CD4-positive, alpha-beta T cell treated with Interleukin-12 subunit alpha and Interleukin-12 subunit beta, for 1 hour (primary cell): ENCODE results near the gene SLC34A2.
A peak's percentile ranks its signal among the peaks of the same experiment; 100 is the strongest.
"Not testable (repeated sequence)": the region's sequence is repeated elsewhere in the genome, so short reads cannot be mapped to it uniquely, and the experiment has no call there.

ENCODE experiments used
- DNase-seq: peaks from one replicate; pipeline ENCODE4 v3.0.0-alpha.2; 2020

SLC34A2 gene, protein sequence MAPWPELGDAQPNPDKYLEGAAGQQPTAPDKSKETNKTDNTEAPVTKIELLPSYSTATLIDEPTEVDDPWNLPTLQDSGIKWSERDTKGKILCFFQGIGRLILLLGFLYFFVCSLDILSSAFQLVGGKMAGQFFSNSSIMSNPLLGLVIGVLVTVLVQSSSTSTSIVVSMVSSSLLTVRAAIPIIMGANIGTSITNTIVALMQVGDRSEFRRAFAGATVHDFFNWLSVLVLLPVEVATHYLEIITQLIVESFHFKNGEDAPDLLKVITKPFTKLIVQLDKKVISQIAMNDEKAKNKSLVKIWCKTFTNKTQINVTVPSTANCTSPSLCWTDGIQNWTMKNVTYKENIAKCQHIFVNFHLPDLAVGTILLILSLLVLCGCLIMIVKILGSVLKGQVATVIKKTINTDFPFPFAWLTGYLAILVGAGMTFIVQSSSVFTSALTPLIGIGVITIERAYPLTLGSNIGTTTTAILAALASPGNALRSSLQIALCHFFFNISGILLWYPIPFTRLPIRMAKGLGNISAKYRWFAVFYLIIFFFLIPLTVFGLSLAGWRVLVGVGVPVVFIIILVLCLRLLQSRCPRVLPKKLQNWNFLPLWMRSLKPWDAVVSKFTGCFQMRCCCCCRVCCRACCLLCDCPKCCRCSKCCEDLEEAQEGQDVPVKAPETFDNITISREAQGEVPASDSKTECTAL

GRCh38 chr4:25654971-25655963 is at the start of gene SLC34A2:
TSS of gene SLC34A2 (plus strand) at chr4:25655851. CDS start at chr4:25662501, 6,650 bp downstream.
- no peak for DNase-seq

- DNase-seq, result no peak
Observed at GRCh38 chr4:25608644-25609043, 47.0 kb upstream of the SLC34A2 start.

GRCh38 chr4:25609976-25610375 is 45.7 kb upstream of the SLC34A2 start:
- no peak for DNase-seq

- not testable (repeated sequence) for DNase-seq
Observed at GRCh38 chr4:25613613-25614012, 42.0 kb upstream of the SLC34A2 start.

GRCh38 chr4:25614807-25615206 is 40.8 kb upstream of the SLC34A2 start:
- DNase-seq, result no peak

- DNase-seq, result no peak
Observed at GRCh38 chr4:25621027-25621930, 34.4 kb upstream of the SLC34A2 start.

GRCh38 chr4:25624616-25625015 is 31.0 kb upstream of the SLC34A2 start:
- no peak for DNase-seq

DNA sequence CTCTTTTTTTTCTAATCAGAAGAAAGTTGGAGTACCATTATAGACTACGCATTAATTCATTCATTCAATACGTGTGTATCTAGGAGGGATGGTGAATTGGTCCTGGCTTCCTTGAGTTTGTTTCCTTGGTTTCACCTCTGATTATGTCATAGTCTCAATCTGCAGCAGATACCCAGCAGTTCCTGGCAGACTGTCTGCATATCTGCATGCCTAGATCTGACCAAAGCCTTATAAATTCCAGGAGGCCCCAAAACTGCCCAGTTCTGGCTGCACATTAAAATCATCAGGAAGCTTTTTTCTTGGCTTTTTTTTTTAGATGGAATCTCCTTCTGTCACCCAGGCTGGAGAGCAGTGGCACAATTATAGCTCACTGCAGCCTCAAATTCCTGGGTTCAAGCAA is 27.2 kb upstream of the SLC34A2 start:
- DNase-seq, result no peak

DNA sequence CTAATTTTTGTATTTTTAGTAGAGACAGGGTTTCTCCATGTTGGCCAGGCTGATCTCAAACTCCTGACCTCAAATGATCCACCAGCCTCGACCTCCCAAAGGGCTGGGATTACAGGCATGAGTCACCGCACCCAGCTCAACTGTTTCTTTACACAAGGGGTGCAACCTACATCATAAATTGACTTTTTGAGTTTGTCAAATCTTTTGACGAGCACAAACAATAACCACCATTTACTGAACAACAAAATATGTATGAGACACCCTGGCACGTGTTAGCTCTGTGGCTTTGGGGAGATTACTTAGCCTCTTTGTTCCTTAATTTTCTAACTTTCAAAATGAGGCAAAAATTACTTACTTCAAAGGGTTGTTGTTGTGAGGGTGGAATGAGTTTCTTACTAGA is 23.5 kb upstream of the SLC34A2 start:
- no peak for DNase-seq

- no peak for DNase-seq
Observed at GRCh38 chr4:25633541-25633940, 22.1 kb upstream of the SLC34A2 start.

DNA sequence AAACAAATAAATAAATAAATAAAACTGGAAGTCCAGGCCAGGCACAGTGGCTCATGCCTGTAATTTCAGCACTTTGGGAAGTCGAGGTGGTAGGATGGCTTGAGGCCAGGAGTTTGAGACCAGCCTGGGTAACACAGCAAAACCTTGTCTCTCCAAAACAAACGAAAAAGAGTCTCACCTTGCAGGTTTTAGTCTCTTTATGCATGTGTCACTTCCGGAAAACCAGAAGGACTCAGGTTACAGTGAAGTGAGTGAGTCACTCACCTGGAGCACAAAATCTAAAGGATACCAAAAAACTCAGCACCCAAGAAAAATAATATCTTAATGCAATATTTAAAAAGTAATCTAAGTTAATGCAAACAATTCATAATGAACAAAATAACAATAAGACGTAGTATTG is 20.1 kb upstream of the SLC34A2 start:
- DNase-seq, result no peak

GRCh38 chr4:25637581-25638220 is 17.9 kb upstream of the SLC34A2 start:
- no peak for DNase-seq

- DNase-seq, result peak; percentile 2
Observed at GRCh38 chr4:25638221-25638601, 17.4 kb upstream of the SLC34A2 start.

GRCh38 chr4:25638806-25639205 is 16.8 kb upstream of the SLC34A2 start:
- no peak for DNase-seq

GRCh38 chr4:25650311-25650710 is 5.3 kb upstream of the SLC34A2 start:
- no peak for DNase-seq

DNA sequence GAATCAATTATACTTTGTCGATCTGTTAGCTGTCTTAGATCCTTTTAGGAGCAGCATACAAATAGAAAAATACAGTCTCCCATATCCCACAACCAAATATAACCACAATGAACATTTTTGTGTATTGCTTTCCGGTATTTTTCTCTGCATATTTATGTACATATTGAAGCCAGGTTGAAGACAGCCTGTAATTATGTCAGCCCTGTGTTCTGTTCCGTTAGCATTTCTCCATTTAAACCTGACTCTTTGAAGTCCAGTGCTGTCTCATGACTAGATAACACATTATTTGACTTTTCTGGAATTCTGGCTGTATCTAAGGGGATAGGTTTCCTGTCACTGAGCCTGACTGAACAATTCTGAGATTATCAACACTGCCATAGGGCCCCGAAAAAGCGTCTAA is 4.0 kb upstream of the SLC34A2 start:
- DNase-seq, result no peak

GRCh38 chr4:25654031-25654970 is 1.4 kb upstream of the SLC34A2 start:
- no peak for DNase-seq

DNA sequence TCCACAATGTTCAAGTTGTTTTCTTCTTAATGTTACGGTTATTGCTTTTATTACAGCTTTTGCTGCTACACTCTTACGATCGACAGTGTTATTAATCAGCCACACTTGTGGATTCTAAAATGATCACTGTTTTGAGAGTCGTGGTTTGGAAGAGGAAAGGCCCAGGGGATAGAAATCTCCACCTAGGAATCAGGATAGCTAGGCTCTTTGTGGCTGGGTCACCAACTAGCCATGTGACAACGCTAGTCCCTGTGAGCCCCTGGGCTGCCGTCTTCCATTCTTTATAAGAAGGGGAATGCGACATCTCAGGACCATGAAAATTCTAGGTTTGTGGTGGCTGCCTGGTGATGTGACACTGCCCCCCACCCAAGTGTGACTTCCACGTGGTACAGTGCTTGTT is 380 bp downstream of the SLC34A2 start:
- no peak for DNase-seq

- no peak for DNase-seq
Observed at GRCh38 chr4:25658357-25658771, 2.7 kb downstream of the SLC34A2 start.

GRCh38 chr4:25658777-25659176 is 3.1 kb downstream of the SLC34A2 start:
- no peak for DNase-seq
